IPS-15b (cell line): ENCODE data around the gene RUNDC1.
A peak's percentile ranks its signal among the peaks of the same experiment; 100 is the strongest.

Source experiments
- H3K27me3 ChIP-seq: one replicate; pipeline ENCODE4 v1.6.1; 2013; ENCODE audit warnings: low read length; ENCODE audit not compliant: control insufficient read depth, insufficient read depth
- H3K36me3 ChIP-seq: one replicate; pipeline ENCODE4 v1.6.1; 2013; ENCODE audit warnings: low read length; ENCODE audit not compliant: control insufficient read depth, insufficient read depth
- H3K4me1 ChIP-seq: one replicate; pipeline ENCODE4 v1.6.1; 2013; ENCODE audit warnings: mild to moderate bottlenecking, low read length; ENCODE audit not compliant: control insufficient read depth, insufficient read depth
- H3K4me3 ChIP-seq: one replicate; pipeline ENCODE4 v1.5.1; 2013; ENCODE audit warnings: low read depth, low read length
- H3K9ac ChIP-seq: one replicate; pipeline ENCODE4 v1.6.1; 2013; ENCODE audit warnings: low read depth, mild to moderate bottlenecking, low read length
- H3K9me3 ChIP-seq: one replicate; pipeline ENCODE4 v1.6.1; 2013; ENCODE audit warnings: mild to moderate bottlenecking, low read length; ENCODE audit not compliant: control insufficient read depth, insufficient read depth

The RUNDC1 gene

DNA sequence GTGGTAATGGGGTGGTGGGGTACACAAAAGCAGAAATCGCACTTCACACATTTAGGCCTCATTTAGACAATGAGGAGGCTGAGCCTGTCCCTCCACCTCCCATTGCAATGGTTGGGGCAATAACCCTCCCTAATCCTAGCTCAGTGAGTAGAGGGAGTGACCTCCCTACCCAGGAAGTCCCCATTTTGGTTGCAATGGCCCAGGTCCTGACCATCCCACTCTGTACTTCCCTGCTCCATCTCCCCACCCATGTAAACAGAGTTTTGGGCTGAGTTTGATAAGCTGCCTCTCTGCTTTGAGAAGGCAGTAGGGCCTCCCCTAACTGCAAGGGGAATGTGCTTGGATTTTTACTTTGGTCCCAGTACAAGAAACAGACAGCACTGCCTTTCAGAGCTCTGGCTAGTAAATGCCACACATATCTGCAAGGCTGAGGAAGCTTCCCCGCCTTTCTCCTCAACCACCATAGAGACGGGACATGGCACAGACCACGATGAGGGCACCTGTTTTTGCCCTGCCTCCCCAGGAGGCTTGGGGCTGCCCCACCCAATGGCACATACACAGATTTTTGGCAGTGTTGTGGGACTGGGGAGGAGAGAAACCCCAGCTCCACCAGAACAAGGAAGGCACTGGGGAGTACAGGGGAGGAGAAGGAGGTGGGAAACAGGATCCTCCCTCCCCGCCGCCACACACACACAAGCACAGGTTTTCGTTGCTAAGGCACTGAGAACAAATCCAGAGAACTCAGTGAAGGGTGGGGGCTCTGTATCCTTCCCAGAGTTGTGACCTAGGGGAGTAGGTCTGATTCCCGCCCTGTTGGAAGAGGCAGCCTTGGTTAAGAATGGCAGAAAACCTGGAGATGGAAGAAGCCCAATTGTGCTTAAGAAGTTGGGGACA is 34.5 kb downstream of the RUNDC1 start:
- no peak overlapping the region for H3K9ac ChIP-seq
- H3K4me3 ChIP-seq: no peak overlapping the region
- no peaks in the 10 kb centered on the region for H3K9me3 ChIP-seq
- H3K4me1 ChIP-seq: peaks cover 4% of the 10 kb centered on the region
- no peaks in the 10 kb centered on the region for H3K27me3 ChIP-seq
- peaks cover 28% of the 10 kb centered on the region for H3K36me3 ChIP-seq

DNA sequence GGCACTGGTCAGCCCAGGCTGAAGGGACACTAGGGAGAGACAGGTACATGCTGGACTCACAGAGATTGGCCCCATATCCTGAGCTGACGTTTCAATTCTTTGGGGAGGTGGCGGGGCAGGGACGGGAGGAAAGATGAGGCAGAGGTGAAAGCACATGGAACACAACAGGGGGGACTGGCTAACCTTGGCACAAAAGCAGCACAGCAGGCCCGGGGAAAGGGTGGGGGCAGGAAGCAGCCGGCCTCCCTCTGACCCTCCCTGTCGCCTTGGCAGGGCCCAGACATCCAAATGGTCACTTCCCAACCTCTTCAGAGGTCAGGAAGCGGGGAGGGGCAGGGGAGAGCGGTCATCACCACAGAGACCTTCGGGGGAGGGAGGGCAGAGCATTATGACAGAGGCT is 35.2 kb downstream of the RUNDC1 start:
- Histone ChIP-seq H3K36me3 (peaks cover 35% of the 10 kb centered on the region), H3K9me3 (no peaks in the 10 kb centered on the region), H3K4me3 (no peak overlapping the region), H3K4me1 (peaks cover 8% of the 10 kb centered on the region), H3K27me3 (no peaks in the 10 kb centered on the region), H3K9ac (no peak overlapping the region)

DNA sequence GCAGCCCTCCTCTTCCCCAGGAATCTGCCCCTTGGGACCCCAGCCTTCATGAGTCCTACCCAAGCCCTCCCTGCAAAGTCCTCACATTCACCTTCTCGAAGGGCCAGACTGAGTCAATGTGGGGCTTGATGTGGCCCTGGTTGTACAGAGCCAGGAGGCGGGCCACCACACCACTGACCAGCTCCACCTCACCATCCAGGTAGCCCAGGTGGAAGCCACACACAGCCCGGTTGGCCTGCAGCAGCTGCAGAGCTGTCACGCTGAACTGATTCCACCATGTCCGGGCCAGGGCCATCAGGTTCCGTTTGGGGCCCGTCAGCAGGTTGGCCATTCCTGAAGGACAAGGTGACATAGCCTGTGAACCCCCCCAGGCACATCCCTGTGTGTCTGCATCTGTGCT is 35.9 kb downstream of the RUNDC1 start:
- Histone ChIP-seq H3K27me3 (no peaks in the 10 kb centered on the region), H3K4me3 (no peak overlapping the region), H3K36me3 (peaks cover 35% of the 10 kb centered on the region), H3K9me3 (no peaks in the 10 kb centered on the region), H3K9ac (no peak overlapping the region), H3K4me1 (peaks cover 8% of the 10 kb centered on the region)

DNA sequence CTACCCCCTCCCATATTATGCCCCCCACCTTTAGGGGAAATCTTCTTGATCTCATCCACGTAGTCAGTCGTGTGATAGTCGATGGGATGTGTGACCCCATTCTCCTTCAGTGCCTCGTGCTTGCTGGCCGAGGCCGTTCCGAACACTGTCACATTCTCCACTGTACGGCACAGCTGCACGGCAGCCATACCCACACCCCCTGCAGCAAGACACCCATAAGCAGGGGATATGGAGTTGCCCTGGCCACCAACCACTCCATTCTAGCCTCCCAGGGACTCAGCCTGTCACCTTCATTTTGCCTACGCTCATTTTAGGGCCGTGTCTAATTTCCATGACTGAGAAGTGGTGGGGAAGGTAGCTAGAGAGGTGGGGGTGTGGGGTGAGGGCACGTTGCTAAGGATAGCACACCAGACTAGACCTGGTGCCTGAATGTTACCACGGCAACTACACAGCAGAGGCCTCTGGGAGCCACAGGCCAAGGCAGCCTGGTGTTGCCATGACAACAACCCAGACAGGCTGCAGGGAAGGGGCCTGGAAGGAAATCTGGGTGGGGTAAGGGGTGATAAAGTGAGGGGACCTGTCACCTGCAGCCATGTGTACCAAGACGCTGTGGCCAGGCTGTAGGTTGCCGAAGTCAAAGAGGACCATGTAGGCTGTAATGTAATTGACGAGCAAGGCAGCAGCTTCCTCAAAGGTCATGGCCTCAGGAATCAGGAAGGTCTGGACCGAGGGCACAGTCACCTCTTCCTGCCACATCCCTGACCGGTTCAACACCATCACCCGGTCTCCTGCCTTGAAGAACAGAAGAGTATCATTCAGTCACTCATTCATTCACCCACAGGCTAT is 37.9 kb downstream of the RUNDC1 start:
- Histone ChIP-seq H3K36me3 (peaks cover 35% of the 10 kb centered on the region), H3K4me3 (no peak overlapping the region), H3K27me3 (no peaks in the 10 kb centered on the region), H3K9ac (no peak overlapping the region), H3K4me1 (peaks cover 8% of the 10 kb centered on the region), H3K9me3 (no peaks in the 10 kb centered on the region)

DNA sequence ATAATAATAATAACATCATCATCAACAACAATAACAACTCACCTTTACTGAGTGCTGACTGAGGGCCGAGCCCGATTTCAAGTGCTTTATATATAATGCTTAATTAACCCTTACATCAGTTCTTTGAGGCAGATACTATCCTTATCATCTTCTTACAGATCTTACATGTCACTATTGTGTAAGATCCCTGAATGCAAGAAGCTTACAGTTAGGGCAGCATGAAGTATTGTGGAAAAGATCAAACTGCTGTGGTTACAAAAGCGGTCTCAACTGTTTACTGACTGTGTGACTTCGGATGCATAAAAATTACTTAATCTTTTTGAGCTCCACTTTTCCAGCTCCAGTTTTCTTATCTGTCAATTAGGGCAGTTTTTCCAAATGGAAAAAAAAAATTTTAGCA is 38.6 kb downstream of the RUNDC1 start:
- no peak overlapping the region for H3K4me3 ChIP-seq
- peaks cover 8% of the 10 kb centered on the region for H3K4me1 ChIP-seq
- no peak overlapping the region for H3K9ac ChIP-seq
- no peaks in the 10 kb centered on the region for H3K9me3 ChIP-seq
- no peaks in the 10 kb centered on the region for H3K27me3 ChIP-seq
- H3K36me3 ChIP-seq: peaks cover 31% of the 10 kb centered on the region

DNA sequence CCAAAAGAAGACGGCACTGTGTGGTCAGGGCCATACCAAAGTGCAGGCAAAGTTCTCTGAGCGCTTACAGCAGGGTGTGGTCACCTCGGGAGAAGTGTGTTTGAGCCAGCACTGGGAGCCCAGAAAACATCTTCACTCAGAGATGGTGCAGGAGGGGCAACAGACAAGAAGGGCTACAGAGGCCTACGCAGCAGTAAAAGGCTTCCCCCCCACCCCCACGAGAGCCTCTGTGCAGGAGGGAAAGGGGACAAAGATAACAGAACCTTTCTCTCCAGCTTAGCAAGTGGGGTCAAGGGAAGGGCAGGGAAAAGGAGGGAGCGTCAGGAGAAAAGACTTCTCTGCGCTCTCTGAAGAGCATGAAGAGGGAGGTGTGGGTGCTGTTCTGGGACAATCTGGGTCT is 39.1 kb downstream of the RUNDC1 start:
- Histone ChIP-seq H3K27me3 (no peaks in the 10 kb centered on the region), H3K9ac (peak overlapping the region; percentile 50), H3K4me3 (peak overlapping the region; percentile 96), H3K4me1 (peaks cover 8% of the 10 kb centered on the region), H3K9me3 (no peaks in the 10 kb centered on the region), H3K36me3 (peaks cover 31% of the 10 kb centered on the region)

DNA sequence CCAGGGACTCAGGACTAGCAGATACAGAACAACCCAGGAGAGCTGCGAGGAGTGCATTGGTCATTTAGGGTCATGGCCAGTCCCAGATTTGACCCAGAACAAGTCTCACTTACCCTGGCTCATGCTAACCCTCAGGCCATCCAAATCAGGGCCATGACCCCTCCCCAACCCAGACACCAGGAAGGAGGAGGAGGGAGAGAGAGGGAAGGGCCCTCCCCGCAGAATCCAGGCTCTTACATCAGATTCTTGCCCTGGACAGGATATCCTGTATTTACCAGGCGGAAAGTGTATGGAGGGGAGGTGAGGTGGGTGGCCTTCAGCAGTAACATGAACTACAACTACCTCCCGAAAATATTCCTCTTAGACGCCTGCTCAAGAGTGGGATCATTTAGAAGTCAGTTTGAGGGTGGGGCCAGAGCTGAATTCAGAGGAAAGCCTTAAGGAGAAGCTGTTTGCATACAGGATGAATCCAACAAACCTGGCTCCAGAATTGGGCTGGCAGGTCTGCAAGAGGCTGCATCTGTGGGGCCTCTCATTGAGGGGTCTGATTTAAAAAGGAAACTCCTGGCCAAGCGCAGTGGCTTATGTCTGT is 39.8 kb downstream of the RUNDC1 start:
- Histone ChIP-seq H3K4me3 (peak overlapping the region; percentile 96), H3K9ac (peak overlapping the region; percentile 70), H3K27me3 (no peaks in the 10 kb centered on the region), H3K36me3 (peaks cover 31% of the 10 kb centered on the region), H3K9me3 (no peaks in the 10 kb centered on the region), H3K4me1 (peaks cover 8% of the 10 kb centered on the region)

DNA sequence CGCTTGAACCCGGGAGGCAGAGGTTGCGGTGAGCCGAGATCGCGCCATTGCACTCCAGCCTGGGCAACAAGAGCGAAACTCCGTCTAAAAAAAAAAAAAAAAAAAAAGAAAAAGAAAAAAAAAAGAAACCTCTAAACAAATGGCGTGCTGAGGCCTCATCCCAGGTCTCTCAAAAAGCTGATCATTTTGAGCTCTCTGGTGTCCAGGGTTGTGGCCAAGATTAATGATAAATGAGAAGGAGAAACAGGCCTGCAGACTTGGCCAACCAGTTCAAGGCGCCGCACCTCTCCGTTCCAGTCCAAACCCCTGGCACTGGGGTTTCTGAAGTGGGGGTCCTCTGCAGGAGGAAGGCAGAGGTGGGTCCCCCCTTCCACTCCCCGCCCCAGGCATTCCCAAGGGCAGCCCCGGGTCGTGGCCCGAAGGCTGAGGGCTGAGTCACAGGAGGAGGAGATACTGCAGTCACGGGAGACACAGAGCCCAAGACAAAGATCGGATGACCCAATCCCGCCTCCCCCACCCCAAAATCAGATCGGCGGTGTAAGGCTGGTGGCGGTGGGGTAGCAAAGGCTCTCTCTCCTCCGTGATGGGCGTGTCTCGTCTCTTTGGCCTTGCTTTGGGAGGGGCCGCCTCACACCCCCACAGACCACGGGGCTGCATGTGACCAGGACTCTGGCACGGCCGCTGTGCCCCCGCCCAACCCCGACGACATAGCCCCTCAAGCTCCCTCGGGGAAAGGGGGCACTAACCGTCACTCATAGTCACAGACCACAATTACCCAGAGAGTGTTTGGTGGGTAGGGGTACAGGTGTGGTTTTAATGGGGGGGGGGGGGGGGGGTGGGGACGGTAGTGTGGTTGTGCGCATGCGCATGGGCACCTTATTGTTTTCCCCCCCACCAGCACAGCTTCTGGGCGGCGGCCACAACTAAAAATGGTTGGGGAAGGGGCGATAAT is 40.7 kb downstream of the RUNDC1 start:
- peak overlapping the region; percentile 96 for H3K4me3 ChIP-seq
- H3K4me1 ChIP-seq: peaks cover 8% of the 10 kb centered on the region
- H3K9me3 ChIP-seq: no peaks in the 10 kb centered on the region
- H3K27me3 ChIP-seq: no peaks in the 10 kb centered on the region
- peaks cover 22% of the 10 kb centered on the region for H3K36me3 ChIP-seq
- peak overlapping the region; percentile 90 for H3K9ac ChIP-seq

DNA sequence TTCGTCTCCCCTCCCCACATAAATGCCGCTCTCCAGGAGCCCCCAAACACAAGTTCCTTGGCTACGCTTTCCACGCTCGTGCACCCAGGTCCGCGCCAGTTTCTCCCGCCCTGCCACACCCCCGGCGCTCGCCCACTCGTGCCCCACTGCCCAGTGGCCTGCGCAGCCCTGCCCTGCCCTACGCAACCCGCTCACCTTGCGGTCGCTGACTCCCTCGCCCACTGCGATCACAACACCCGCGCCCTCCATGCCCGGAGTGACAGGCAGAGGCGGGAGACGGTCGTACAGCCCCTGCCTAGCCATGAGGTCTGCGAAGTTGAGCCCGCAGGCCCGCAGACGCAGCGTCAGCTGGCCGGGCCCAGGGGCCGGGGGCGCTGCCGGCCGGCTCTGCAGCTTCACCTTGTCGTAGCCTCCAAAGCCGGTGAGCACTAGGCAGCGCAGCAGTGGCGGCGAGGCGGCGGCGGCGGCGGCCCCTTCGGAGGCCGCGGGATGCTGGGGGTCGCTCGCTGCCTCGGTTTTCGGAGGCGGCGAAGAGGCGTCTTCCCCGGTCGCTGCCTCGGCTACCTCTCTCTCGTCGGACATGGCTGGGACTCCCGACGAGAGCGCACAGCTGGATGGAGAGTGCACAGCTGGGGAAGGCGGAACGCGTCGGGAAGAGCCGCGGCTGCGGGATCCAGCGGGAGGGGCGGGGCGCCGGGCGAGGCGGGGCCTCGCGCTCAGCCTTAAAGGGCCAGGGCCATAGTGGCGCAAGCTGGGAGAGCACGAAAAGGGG is 41.6 kb downstream of the RUNDC1 start, which contains the start of gene VAT1:
VAT1 (minus strand) TSS at position 645 of the 772 bp plus-strand sequence; CDS start at position 582, 63 bp downstream.
- Histone ChIP-seq H3K9me3 (no peaks in the 10 kb centered on the region), H3K4me1 (peaks cover 9% of the 10 kb centered on the region), H3K27me3 (no peaks in the 10 kb centered on the region), H3K4me3 (peak within 1 kb of the TSS; percentile 96), H3K36me3 (peaks cover 17% of the 10 kb centered on the region), H3K9ac (peak within 1 kb of the TSS; percentile 90)

DNA sequence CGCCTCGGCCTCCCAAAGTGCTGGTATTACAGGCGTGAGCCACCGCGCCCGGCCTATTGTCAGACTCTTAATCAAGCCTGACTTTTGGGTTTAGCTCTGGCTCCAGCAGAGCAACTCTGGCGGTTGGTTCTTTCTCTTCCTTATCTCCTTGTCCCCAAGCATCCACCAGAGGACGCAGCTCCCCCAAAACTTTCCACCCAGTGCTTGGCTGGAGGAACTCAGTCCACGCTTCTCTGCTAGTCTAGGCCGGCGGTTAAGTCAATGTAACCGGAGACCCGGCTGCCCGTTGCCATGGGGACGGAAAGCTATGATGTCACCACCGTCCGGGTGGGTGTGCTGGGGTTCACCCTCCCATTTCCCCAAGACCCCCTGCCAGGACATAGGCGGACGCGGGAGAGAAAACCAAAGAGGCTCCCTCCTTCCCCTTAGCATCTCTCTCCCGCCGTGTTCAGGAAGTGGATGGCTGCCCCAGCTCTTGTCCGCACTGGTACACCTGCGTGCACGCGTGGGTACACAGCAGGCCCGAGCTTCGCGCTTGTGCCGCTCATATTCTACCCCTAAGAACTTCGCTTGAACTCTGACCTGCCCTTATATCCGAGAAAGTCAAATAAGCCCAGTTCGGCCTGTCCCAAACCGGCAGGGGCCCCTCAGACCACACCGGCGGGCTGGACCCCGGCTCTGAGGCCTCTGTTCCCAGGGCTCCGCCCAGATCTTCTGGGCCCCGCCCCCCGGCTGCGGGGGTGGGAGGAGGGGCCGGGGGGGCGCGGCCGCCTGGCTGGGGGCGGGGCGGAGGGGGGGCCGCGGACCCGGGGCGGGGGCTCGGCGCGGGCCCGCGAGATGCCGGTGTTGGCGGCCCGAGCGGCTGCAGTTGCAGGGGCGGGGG is 44.3 kb downstream of the RUNDC1 start, which contains the start of gene RND2:
RND2 (plus strand) TSS at position 825 of the 883 bp plus-strand sequence. CDS start 117 bp downstream, outside the sequence.
- peaks cover 23% of the 10 kb centered on the region for H3K36me3 ChIP-seq
- H3K27me3 ChIP-seq: no peaks in the 10 kb centered on the region
- peak within 1 kb of the TSS; percentile 73 for H3K9ac ChIP-seq
- H3K4me1 ChIP-seq: peaks cover 19% of the 10 kb centered on the region
- peak within 1 kb of the TSS; percentile 92 for H3K4me3 ChIP-seq
- H3K9me3 ChIP-seq: no peaks in the 10 kb centered on the region
